Measurements from ENCODE around the gene DHCR7. TPM values are rescaled to one million over a fixed set of nuclear protein-coding genes. Genes with fewer than 3 reads are reported as not detected.

DHCR7 gene
- total RNA-seq, 1 donor from 2014 or later: 36.7 TPM

DNA sequence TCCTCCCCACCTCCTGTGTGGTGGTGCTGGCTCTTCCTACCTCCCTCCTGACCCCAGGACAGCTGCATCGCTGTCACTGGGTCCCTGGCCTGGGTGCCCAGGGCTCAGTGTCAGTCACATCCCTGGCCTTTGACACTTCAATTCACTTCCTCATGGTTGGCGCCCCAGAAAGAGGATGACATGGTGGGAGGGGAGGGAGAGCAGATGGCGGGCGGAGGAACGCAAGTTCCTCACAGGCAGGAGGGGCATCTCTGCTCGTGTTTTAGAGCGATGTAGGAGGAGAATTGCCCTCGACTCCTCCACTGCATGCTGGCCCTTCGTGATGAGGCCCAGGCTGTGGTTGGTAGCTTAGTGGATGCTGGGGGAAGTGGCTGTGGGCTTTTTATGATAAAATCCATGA lies 43.7 kb upstream of the DHCR7 start:
- no peak for DNase-seq (ENCODE audit: low spot score)
- H3K9me3 Mint-ChIP-seq: no peaks in the 10 kb centered on the region

DNA sequence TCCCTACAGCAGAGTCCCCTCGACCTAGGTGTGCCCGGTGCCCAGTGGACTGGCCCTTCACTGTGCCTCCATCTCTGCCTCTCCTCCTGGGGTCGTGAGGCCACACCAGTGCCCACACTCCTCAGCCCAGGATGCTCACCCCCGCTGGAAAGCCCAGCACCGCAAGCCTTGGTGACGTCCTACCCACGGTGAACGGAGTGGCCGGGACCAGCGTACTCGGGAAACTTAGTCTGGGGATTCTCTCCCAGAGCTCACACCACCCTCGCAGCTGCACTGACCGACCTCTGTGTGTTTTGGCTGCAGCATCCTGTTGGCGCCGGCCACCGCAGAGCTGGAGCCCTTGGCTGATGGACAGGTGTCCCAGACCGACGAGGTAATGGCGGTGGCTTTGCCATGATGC lies 43.3 kb upstream of the DHCR7 start:
- TF ChIP-seq EZH2phosphoT487 (IDR thresholded peaks at IDR 0.05) (no peak), EZH2 (IDR thresholded peaks at IDR 0.05) (no peak)
- TF ChIP-seq, protein P1, sequence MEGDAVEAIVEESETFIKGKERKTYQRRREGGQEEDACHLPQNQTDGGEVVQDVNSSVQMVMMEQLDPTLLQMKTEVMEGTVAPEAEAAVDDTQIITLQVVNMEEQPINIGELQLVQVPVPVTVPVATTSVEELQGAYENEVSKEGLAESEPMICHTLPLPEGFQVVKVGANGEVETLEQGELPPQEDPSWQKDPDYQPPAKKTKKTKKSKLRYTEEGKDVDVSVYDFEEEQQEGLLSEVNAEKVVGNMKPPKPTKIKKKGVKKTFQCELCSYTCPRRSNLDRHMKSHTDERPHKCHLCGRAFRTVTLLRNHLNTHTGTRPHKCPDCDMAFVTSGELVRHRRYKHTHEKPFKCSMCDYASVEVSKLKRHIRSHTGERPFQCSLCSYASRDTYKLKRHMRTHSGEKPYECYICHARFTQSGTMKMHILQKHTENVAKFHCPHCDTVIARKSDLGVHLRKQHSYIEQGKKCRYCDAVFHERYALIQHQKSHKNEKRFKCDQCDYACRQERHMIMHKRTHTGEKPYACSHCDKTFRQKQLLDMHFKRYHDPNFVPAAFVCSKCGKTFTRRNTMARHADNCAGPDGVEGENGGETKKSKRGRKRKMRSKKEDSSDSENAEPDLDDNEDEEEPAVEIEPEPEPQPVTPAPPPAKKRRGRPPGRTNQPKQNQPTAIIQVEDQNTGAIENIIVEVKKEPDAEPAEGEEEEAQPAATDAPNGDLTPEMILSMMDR (IDR thresholded peaks at IDR 0.05): no peak
- no peak overlapping the region for H3K9ac ChIP-seq
- no peaks in the 10 kb centered on the region for H4K20me1 ChIP-seq (ENCODE audit: low read depth)
- no peaks in the 10 kb centered on the region for H3F3A ChIP-seq (ENCODE audit: low read depth)
- Mint-ChIP-seq H3K9me3 (no peaks in the 10 kb centered on the region), H3K36me3 (peaks cover 18% of the 10 kb centered on the region), H3K27me3 (ENCODE audit: insufficient read depth, low read depth) (peaks cover 2% of the 10 kb centered on the region), H3K4me1 (peaks cover 19% of the 10 kb centered on the region), H3K4me3 (no peak overlapping the region), H3K27ac (no peak overlapping the region)
- H2AFZ ChIP-seq (replicated peaks): no peak overlapping the region
- DNase-seq (ENCODE audit: low spot score): no peak
- no peaks in the 10 kb centered on the region for H3K79me2 ChIP-seq (ENCODE audit: low read depth)
- no peaks in the 10 kb centered on the region for H3K4me1 ChIP-seq
- H3K27ac ChIP-seq: no peak overlapping the region
- H3K4me3 ChIP-seq: no peak overlapping the region
- no peak overlapping the region for H3K4me2 ChIP-seq
- H3K27me3 ChIP-seq: no peaks in the 10 kb centered on the region
- no peaks in the 10 kb centered on the region for H3K36me3 ChIP-seq
- no peaks in the 10 kb centered on the region for H3K9me3 ChIP-seq (ENCODE audit: low read depth)

More for the DNA sequence above, 43.7 kb upstream of the DHCR7 start:
- Histone ChIP-seq H3K79me2 (ENCODE audit: low read depth) (no peaks in the 10 kb centered on the region), H3F3A (ENCODE audit: low read depth) (no peaks in the 10 kb centered on the region), H3K27me3 (no peaks in the 10 kb centered on the region), H2AFZ (replicated peaks) (no peak overlapping the region), H3K4me3 (no peak overlapping the region), H3K4me2 (no peak overlapping the region), H3K9me3 (ENCODE audit: low read depth) (no peaks in the 10 kb centered on the region), H3K9ac (no peak overlapping the region), H4K20me1 (ENCODE audit: low read depth) (no peaks in the 10 kb centered on the region), H3K27ac (no peak overlapping the region), H3K36me3 (no peaks in the 10 kb centered on the region), H3K4me1 (no peaks in the 10 kb centered on the region)
- H3K4me1 Mint-ChIP-seq: peaks cover 19% of the 10 kb centered on the region
- peaks cover 19% of the 10 kb centered on the region for H3K36me3 Mint-ChIP-seq
- peaks cover 2% of the 10 kb centered on the region for H3K27me3 Mint-ChIP-seq (ENCODE audit: insufficient read depth, low read depth)
- H3K27ac Mint-ChIP-seq: peak overlapping the region; percentile 73
- H3K4me3 Mint-ChIP-seq: no peak overlapping the region
- TF ChIP-seq EZH2phosphoT487 (IDR thresholded peaks at IDR 0.05) (no peak), EZH2 (IDR thresholded peaks at IDR 0.05) (no peak)
- TF ChIP-seq, protein P1 (IDR thresholded peaks at IDR 0.05): no peak

- peaks cover 19% of the 10 kb centered on the region for H3K4me1 Mint-ChIP-seq
- Histone ChIP-seq H3K4me3 (no peak overlapping the region), H3K27me3 (no peaks in the 10 kb centered on the region), H3K9me3 (ENCODE audit: low read depth) (no peaks in the 10 kb centered on the region), H3K79me2 (ENCODE audit: low read depth) (no peaks in the 10 kb centered on the region), H3K27ac (no peak overlapping the region), H3K36me3 (no peaks in the 10 kb centered on the region), H3F3A (ENCODE audit: low read depth) (no peaks in the 10 kb centered on the region), H4K20me1 (ENCODE audit: low read depth) (no peaks in the 10 kb centered on the region), H2AFZ (replicated peaks) (no peak overlapping the region), H3K9ac (no peak overlapping the region), H3K4me1 (no peaks in the 10 kb centered on the region), H3K4me2 (no peak overlapping the region)
- peaks cover 24% of the 10 kb centered on the region for H3K36me3 Mint-ChIP-seq
- H3K27me3 Mint-ChIP-seq (ENCODE audit: insufficient read depth, low read depth): peaks cover 4% of the 10 kb centered on the region
- no peaks in the 10 kb centered on the region for H3K9me3 Mint-ChIP-seq
- no peak overlapping the region for H3K4me3 Mint-ChIP-seq
- H3K27ac Mint-ChIP-seq: peak overlapping the region; percentile 39
- TF ChIP-seq, protein P1 (IDR thresholded peaks at IDR 0.05): no peak
- no peak for TF ChIP-seq EZH2phosphoT487 (IDR thresholded peaks at IDR 0.05)
- TF ChIP-seq EZH2 (IDR thresholded peaks at IDR 0.05): no peak
- DNase-seq (ENCODE audit: low spot score): no peak
These were observed 42.7 kb upstream of the DHCR7 start for GRCh38 chr11:71490731-71491390.
